CD4-positive, alpha-beta T cell (primary cell): ENCODE measurements around the gene PLEKHA5. TPM values are rescaled to one million over a fixed set of nuclear protein-coding genes. Genes with fewer than 3 reads are reported as not detected.

ENCODE experiments used
- ATAC-seq: fragments of 200-7000 bp; cut with Tn5 transposase; one replicate; pipeline ENCODE4 v1.10.0; 2022; ENCODE audit warnings: mild to moderate bottlenecking; ENCODE audit not compliant: poor library complexity
- CTCF ChIA-PET: fragments of 350-600 bp; sonication (Branson Sonifier 250); formaldehyde crosslinking; loops from one replicate; lab custom pipeline; 2021; ENCODE audit warnings: antibody characterized with exemption, inconsistent platforms; lab: Charles Lee
- POLR2A ChIA-PET: fragments of 350-600 bp; sonication (Branson Sonifier 250); formaldehyde crosslinking; loops from one replicate; lab custom pipeline; 2021; ENCODE audit warnings: antibody characterized with exemption, inconsistent platforms; lab: Charles Lee
- DNase-seq, 14 experiments: peaks; one replicate each; pipeline ENCODE4 v3.0.0-alpha.2; 2013 to 2020; ENCODE audit warnings: mixed read lengths in 2 of 14
- H3K27ac ChIP-seq, 2 donors: one replicate each; pipeline versions ENCODE4 v1.5.1 to v1.7.0; 2013; ENCODE audit warnings: low read length in 2 of 2, low read depth in 1 of 2, mild to moderate bottlenecking in 1 of 2
- H3K27me3 ChIP-seq, 2 experiments: 1 replicate in 1 of 2; 2 replicates in 1 of 2; pipeline versions ENCODE4 v1.6.1 to v1.7.0; 2013; ENCODE audit warnings: low read length in 2 of 2, control low read depth in 1 of 2, mild to moderate bottlenecking in 1 of 2, moderate library complexity in 1 of 2; ENCODE audit not compliant: insufficient read depth in 2 of 2, control insufficient read depth in 1 of 2
- H3K36me3 ChIP-seq: one replicate; pipeline ENCODE4 v1.6.1; 2013; ENCODE audit warnings: low read length, control low read depth; ENCODE audit not compliant: insufficient read depth
- H3K4me1 ChIP-seq: one replicate; pipeline ENCODE4 v1.6.1; 2013; ENCODE audit warnings: low read length, control low read depth; ENCODE audit not compliant: insufficient read depth
- H3K4me3 ChIP-seq: one replicate; pipeline ENCODE4 v1.5.1; 2013; ENCODE audit warnings: mild to moderate bottlenecking, low read length, moderate library complexity
- H3K9me3 ChIP-seq, 2 experiments: 1 replicate in 1 of 2; 2 replicates in 1 of 2; pipeline versions ENCODE4 v1.6.1 to v1.7.0; 2013; ENCODE audit warnings: low read length in 2 of 2, mild to moderate bottlenecking in 2 of 2, control low read depth in 1 of 2, moderate library complexity in 1 of 2; ENCODE audit not compliant: control insufficient read depth in 1 of 2, insufficient read depth in 1 of 2
- H3K27ac Mint-ChIP-seq: one replicate; pipeline ENCODE4 v1.8.0; 2020; ENCODE audit warnings: mixed read lengths
- H3K27me3 Mint-ChIP-seq: one replicate; pipeline ENCODE4 v1.8.0; 2021; ENCODE audit warnings: mixed read lengths
- H3K36me3 Mint-ChIP-seq: one replicate; pipeline ENCODE4 v1.8.0; 2021; ENCODE audit warnings: low read depth, mixed read lengths
- H3K4me1 Mint-ChIP-seq: one replicate; pipeline ENCODE4 v1.8.0; 2021; ENCODE audit warnings: low read depth, mixed read lengths
- H3K4me3 Mint-ChIP-seq: one replicate; pipeline ENCODE4 v1.8.0; 2020; ENCODE audit warnings: mild to moderate bottlenecking, mixed read lengths
- H3K9me3 Mint-ChIP-seq: one replicate; pipeline ENCODE4 v1.8.0; 2020; ENCODE audit warnings: mixed read lengths
- CTCF ChIP-seq: fragments of 200-600 bp; IDR thresholded peaks from one replicate; pipeline ENCODE4 v1.8.0; 2022; ENCODE audit warnings: antibody characterized with exemption, mild to moderate bottlenecking
- intact Hi-C, 2 experiments: fragments of 100-400 bp; cut with DNase I in 1 of 2; cut with micrococcal nuclease in 1 of 2; formaldehyde crosslinking; loops; one replicate each; pipeline versions ENCODE4 v1.15.1 to v1.9.0; 2023 to 2025; cut with DNase I, micrococcal nuclease
- total RNA-seq, 174 experiments: library from RNA in 2 of 174; stranded (reverse) in 2 of 174; gene quantifications; one replicate each; pipeline ENCODE4 v1.2.3 and lab custom pipeline; 2021 to 2026

The PLEKHA5 gene
- total RNA-seq, 2 experiments from 2014 or later: 4.5 to 5.4 TPM

GRCh38 chr12:19127270-19127669, 2.3 kb upstream of the PLEKHA5 start:
- Mint-ChIP-seq H3K4me3 (peak overlapping the region; percentile 12), H3K27ac (no peak overlapping the region)
- no peak for DNase-seq

GRCh38 chr12:19128485-19128884, 1.0 kb upstream of the PLEKHA5 start:
- Histone ChIP-seq H3K9me3 (peaks cover 4 to 9% of the 10 kb centered on the region in 2 experiments), H3K36me3 (no peaks in the 10 kb centered on the region), H3K27ac (no peak overlapping the region), H3K4me1 (peaks cover 13% of the 10 kb centered on the region), H3K4me3 (no peak overlapping the region), H3K27me3 (peaks cover 3 to 13% of the 10 kb centered on the region in 2 experiments)
- H3K9me3 Mint-ChIP-seq: peaks cover 15% of the 10 kb centered on the region
- peak overlapping the region; percentile 93 for H3K4me3 Mint-ChIP-seq
- no peak for TF ChIP-seq CTCF
- no peaks in the 10 kb centered on the region for H3K36me3 Mint-ChIP-seq
- H3K27ac Mint-ChIP-seq: peak overlapping the region; percentile 71
- DNase-seq: peak in 2 of 14 experiments; percentile 11 to 16
- CTCF ChIA-PET: no interaction called here
- intact Hi-C loops: no loop called here
- H3K27me3 Mint-ChIP-seq: peaks cover 6% of the 10 kb centered on the region
- ATAC-seq: no peak
- POLR2A ChIA-PET: interaction anchor here (1.3 kb wide), 1 partner anchor 311 kb away, joined by 3 read pairs; no protein-coding TSS in a partner anchor
- peaks cover 25% of the 10 kb centered on the region for H3K4me1 Mint-ChIP-seq

More at GRCh38 chr12:19127270-19127669, 2.3 kb upstream of the PLEKHA5 start:
- Histone ChIP-seq H3K4me1 (peaks cover 13% of the 10 kb centered on the region), H3K27me3 (peaks cover 3 to 13% of the 10 kb centered on the region in 2 experiments), H3K27ac (no peak overlapping the region), H3K9me3 (peaks cover 4 to 9% of the 10 kb centered on the region in 2 experiments), H3K36me3 (no peaks in the 10 kb centered on the region), H3K4me3 (no peak overlapping the region)
- TF ChIP-seq CTCF: no peak
- peaks cover 15% of the 10 kb centered on the region for H3K9me3 Mint-ChIP-seq
- no peaks in the 10 kb centered on the region for H3K27me3 Mint-ChIP-seq
- no peaks in the 10 kb centered on the region for H3K36me3 Mint-ChIP-seq
- intact Hi-C loops: no loop called here
- ATAC-seq: no peak
- CTCF ChIA-PET: no interaction called here
- peaks cover 25% of the 10 kb centered on the region for H3K4me1 Mint-ChIP-seq
- POLR2A ChIA-PET: no interaction called here

GRCh38 chr12:19129122-19129485, 429 bp upstream of the PLEKHA5 start:
- Histone ChIP-seq H3K36me3 (no peaks in the 10 kb centered on the region), H3K4me3 (peak overlapping the region; percentile 39), H3K27me3 (peaks cover 3 to 13% of the 10 kb centered on the region in 2 experiments), H3K9me3 (peaks cover 4 to 9% of the 10 kb centered on the region in 2 experiments), H3K4me1 (peaks cover 13% of the 10 kb centered on the region), H3K27ac (no peak overlapping the region)
- POLR2A ChIA-PET: interaction anchor here (1.3 kb wide), 1 partner anchor 311 kb away, joined by 3 read pairs; no protein-coding TSS in a partner anchor
- Mint-ChIP-seq H3K27me3 (peaks cover 11% of the 10 kb centered on the region), H3K27ac (peak overlapping the region; percentile 71), H3K9me3 (peaks cover 15% of the 10 kb centered on the region), H3K4me3 (peak overlapping the region; percentile 93), H3K4me1 (peaks cover 25% of the 10 kb centered on the region), H3K36me3 (no peaks in the 10 kb centered on the region)
- no peak for TF ChIP-seq CTCF
- intact Hi-C loops: no loop called here
- CTCF ChIA-PET: no interaction called here
- no peak for ATAC-seq
- no peak for DNase-seq
